Measurements from ENCODE around the gene ALG6.
"Not testable (repeated sequence)": the region's sequence is repeated elsewhere in the genome, so short reads cannot be mapped to it uniquely, and the experiment has no call there.

Gene ALG6

GRCh38 chr1:63418101-63418500 is 50.7 kb downstream of the ALG6 start:
- DNase-seq = no peak

GRCh38 chr1:63420746-63421145 is 53.3 kb downstream of the ALG6 start:
- not testable (repeated sequence) for DNase-seq

- DNase-seq = no peak
Observed at GRCh38 chr1:63423649-63424048, 56.2 kb downstream of the ALG6 start.

GRCh38 chr1:63428815-63429214 is 61.4 kb downstream of the ALG6 start:
- DNase-seq = no peak

- DNase-seq = no peak
Observed at GRCh38 chr1:63429281-63429680, 61.9 kb downstream of the ALG6 start.

- no peak for DNase-seq
Observed at GRCh38 chr1:63435161-63435560, 67.7 kb downstream of the ALG6 start.

- no peak for DNase-seq
Observed at GRCh38 chr1:63442141-63442475, 74.7 kb downstream of the ALG6 start.

- no peak for DNase-seq
Observed at GRCh38 chr1:63448731-63449246, 81.4 kb downstream of the ALG6 start.

- no peak for DNase-seq
Observed at GRCh38 chr1:63450416-63450815, 83.0 kb downstream of the ALG6 start.

GRCh38 chr1:63453232-63453631 is 85.8 kb downstream of the ALG6 start:
- no peak for DNase-seq

- DNase-seq = no peak
Observed at GRCh38 chr1:63454269-63454668, 86.8 kb downstream of the ALG6 start.

- no peak for DNase-seq
Observed at GRCh38 chr1:63458750-63459149, 91.3 kb downstream of the ALG6 start.

GRCh38 chr1:63461661-63462230 is 94.3 kb downstream of the ALG6 start:
- no peak for DNase-seq

GRCh38 chr1:63463248-63463647 is 95.8 kb downstream of the ALG6 start:
- no peak for DNase-seq

GRCh38 chr1:63466181-63466580 is 98.8 kb downstream of the ALG6 start:
- DNase-seq = no peak

- no peak for DNase-seq
Observed at GRCh38 chr1:63466759-63467158, 99.3 kb downstream of the ALG6 start.

- DNase-seq = not testable (repeated sequence)
Observed at GRCh38 chr1:63468683-63469082, 101.3 kb downstream of the ALG6 start.

- DNase-seq = no peak
Observed at GRCh38 chr1:63475761-63476160, 108.3 kb downstream of the ALG6 start.

- DNase-seq = no peak
Observed at GRCh38 chr1:63480057-63480456, 112.6 kb downstream of the ALG6 start.

- DNase-seq = no peak
Observed at GRCh38 chr1:63486629-63487028, 119.2 kb downstream of the ALG6 start.

GRCh38 chr1:63487336-63488065 is 120.1 kb downstream of the ALG6 start:
- DNase-seq = no peak
